GM12878 (cell line): ENCODE measurements around the gene FREY1. TPM values are rescaled to one million over a fixed set of nuclear protein-coding genes. Genes with fewer than 3 reads are reported as not detected.

Experiments used
- ATAC-seq: fragments of 200-7000 bp; cut with Tn5 transposase; 3 replicates; pipeline ENCODE4 v1.9.1; 2020; ENCODE audit warnings: mild to moderate bottlenecking, moderate library complexity
- BruUV-seq: library from RNA; stranded (reverse); fragments of 400-500 nt; replicated peaks from 2 replicates; lab custom pipeline; 2021; lab: Mats Ljungman, UMichigan
- CTCF ChIA-PET: fragments of 300-600 bp; sonication (Branson Sonifier 250); formaldehyde crosslinking; extraction: SDS; loops from one replicate; lab custom pipeline; 2021; ENCODE audit warnings: inconsistent platforms; lab: Yijun Ruan, JAX
- POLR2A ChIA-PET: fragments of 350-600 bp; formaldehyde crosslinking; extraction: SDS; loops from one replicate; lab custom pipeline; 2021; ENCODE audit warnings: inconsistent platforms; lab: Charles Lee
- RAD21 ChIA-PET: fragments of 300-600 bp; sonication (Branson Sonifier 250); formaldehyde crosslinking; loops from one replicate; lab custom pipeline; 2023; ENCODE audit warnings: antibody characterized with exemption; ENCODE audit not compliant: unreplicated experiment; lab: Charles Lee
- SMC1A ChIA-PET: fragments of 300-600 bp; sonication (Branson Sonifier 250); formaldehyde crosslinking; loops from one replicate; lab custom pipeline; 2023; ENCODE audit not compliant: unreplicated experiment, uncharacterized antibody; lab: Charles Lee
- DNase-seq: peaks from one replicate; pipeline ENCODE4 v3.0.0-alpha.2; 2011; ENCODE audit warnings: low read depth, low spot score
- FAIRE-seq: peaks from 3 replicates; lab custom pipeline; 2011; peaks lifted over from hg19 to GRCh38; lab: Jason Lieb, UNC
- H2AFZ ChIP-seq: 2 replicates; pipeline ENCODE4 v1.6.0; 2011; ENCODE audit warnings: low read depth, low read length, control low read depth; ENCODE audit not compliant: control insufficient read depth
- H3K27ac ChIP-seq: 2 replicates; pipeline ENCODE4 v1.5.1; 2011; ENCODE audit warnings: control low read depth; ENCODE audit not compliant: control insufficient read depth, insufficient read depth
- H3K27me3 ChIP-seq, 2 experiments: replicated peaks in 1 of 2; 2 replicates each; pipeline versions ENCODE4 v1.6.0 to v1.6.1; 2011; ENCODE audit warnings: low read length in 1 of 2; ENCODE audit not compliant: control insufficient read depth in 2 of 2, insufficient read depth in 2 of 2
- H3K36me3 ChIP-seq, 2 experiments: 2 replicates each; pipeline ENCODE4 v1.5.1; 2011; ENCODE audit warnings: low read length in 1 of 2; ENCODE audit not compliant: control insufficient read depth in 2 of 2, insufficient read depth in 2 of 2
- H3K4me1 ChIP-seq: 2 replicates; pipeline ENCODE4 v1.6.1; 2011; ENCODE audit warnings: mild to moderate bottlenecking, low read length, moderate library complexity, mixed read lengths; ENCODE audit not compliant: control insufficient read depth, insufficient read depth
- H3K4me2 ChIP-seq: 2 replicates; pipeline ENCODE4 v1.6.0; 2011; ENCODE audit warnings: control low read depth; ENCODE audit not compliant: control insufficient read depth, insufficient read depth
- H3K4me3 ChIP-seq: fragments of 200-600 bp; sonication (generic); 2 replicates; pipeline ENCODE4 v1.5.1; 2016
- H3K79me2 ChIP-seq: 2 replicates; pipeline ENCODE4 v1.6.0; 2011; ENCODE audit warnings: low read length; ENCODE audit not compliant: control insufficient read depth, insufficient read depth
- H3K9ac ChIP-seq: 2 replicates; pipeline ENCODE4 v1.8.0; 2011; ENCODE audit warnings: low read length, control low read depth, mixed read lengths; ENCODE audit not compliant: control insufficient read depth, insufficient read depth
- H3K9me3 ChIP-seq: replicated peaks from 3 replicates; pipeline ENCODE4 v1.5.1; 2011; ENCODE audit warnings: mild to moderate bottlenecking, low read length; ENCODE audit not compliant: control insufficient read depth, insufficient read depth
- H4K20me1 ChIP-seq: 2 replicates; pipeline ENCODE4 v1.6.0; 2011; ENCODE audit not compliant: control insufficient read depth, insufficient read depth
- ATF7 ChIP-seq: fragments of 450-650 bp; IDR thresholded peaks from 2 replicates; pipeline ENCODE4 v1.6.1; 2016; ENCODE audit warnings: low read depth, mild to moderate bottlenecking
- IKZF2 ChIP-seq, 2 experiments: fragments of 450-650 bp; IDR thresholded peaks; 2 replicates each; pipeline ENCODE4 v1.6.1; 2017; ENCODE audit warnings: mild to moderate bottlenecking in 2 of 2, moderate library complexity in 2 of 2
- KAT2A ChIP-seq: conservative IDR thresholded peaks from 2 replicates; pipeline ENCODE4 v1.6.1; 2011; ENCODE audit warnings: low read depth, low read length; ENCODE audit not compliant: control insufficient read depth
- MEF2B ChIP-seq: fragments of 450-650 bp; IDR thresholded peaks from 2 replicates; pipeline ENCODE4 v1.6.1; 2018; ENCODE audit warnings: mild to moderate bottlenecking, moderate library complexity; ENCODE audit not compliant: partially characterized antibody, poor library complexity, severe bottlenecking
- MTA2 ChIP-seq: fragments of 450-650 bp; IDR thresholded peaks from 2 replicates; pipeline ENCODE4 v1.6.1; 2016; ENCODE audit warnings: low read depth, mild to moderate bottlenecking, moderate library complexity
- NFYA ChIP-seq: IDR thresholded peaks from 2 replicates; pipeline ENCODE4 v1.6.1; 2011; ENCODE audit warnings: low read depth, mild to moderate bottlenecking, low read length, improper control_type of control experiment, borderline replicate concordance
- PAX5 ChIP-seq: IDR thresholded peaks from 2 replicates; pipeline ENCODE4 v1.6.1; 2011; ENCODE audit warnings: low read depth, low read length, borderline replicate concordance
- POLR2A ChIP-seq: IDR thresholded peaks from 2 replicates; pipeline ENCODE4 v1.6.1; 2011; ENCODE audit warnings: low read depth, mild to moderate bottlenecking, low read length
- RELA ChIP-seq: fragments of 450-650 bp; IDR thresholded peaks from 2 replicates; pipeline ENCODE4 v1.8.0; 2014; ENCODE audit warnings: borderline replicate concordance; ENCODE audit not compliant: partially characterized antibody
- YBX1 ChIP-seq: fragments of 450-650 bp; IDR thresholded peaks from 2 replicates; pipeline ENCODE4 v1.6.1; 2016; ENCODE audit warnings: antibody characterized with exemption
- ZNF217 ChIP-seq: fragments of 450-650 bp; IDR thresholded peaks from 2 replicates; pipeline ENCODE4 v1.6.1; 2017; ENCODE audit warnings: antibody characterized with exemption, mild to moderate bottlenecking
- whole genome bisulfite sequencing: methylation state at CpG from one replicate; pipeline ENCODE4 v1.1.6; 2016; ENCODE audit warnings: low lambda C conversion rate; ENCODE audit not compliant: insufficient replicate concordance, insufficient coverage; ENCODE audit errors: missing lambda C conversion rate; 5-methylcytosine and 5-hydroxymethylcytosine counted together
- in situ Hi-C: fragments of 300-500 bp; cut with MboI; formaldehyde crosslinking; loops from 9 replicates; pipeline ENCODE4 v1.14.3; 2018; ENCODE audit warnings: mixed read lengths
- intact Hi-C: fragments of 100-400 bp; cut with micrococcal nuclease; formaldehyde crosslinking; loops from one replicate; pipeline ENCODE4 v1.14.2; 2022; ENCODE audit not compliant: unreplicated experiment
- polyA plus RNA-seq, 11 experiments: library from polyadenylated mRNA; depleted of rRNA in 4 of 11; unstranded in 6 of 11; stranded (reverse) in 5 of 11; fragments of >200 nt; fragmentation: Nextera tagmentation in 4 of 11; fragmentation: Illumina TruSeq in 1 of 11; extraction: Ambion mirVana in 4 of 11; extraction: Trizol in 1 of 11; gene quantifications; 1 replicate in 1 of 11; 2 replicates in 10 of 11; pipeline versions ENCODE4 v1.2.1 to v1.2.3, GENCODE V29; 2011 to 2016; ENCODE audit warnings: inconsistent platforms in 2 of 11, missing spikeins in 2 of 11, low read depth in 1 of 11
- total RNA-seq, 4 experiments: library from RNA; depleted of rRNA in 3 of 4; stranded (reverse); fragments of >200 nt in 3 of 4; fragmentation: Illumina TruSeq in 1 of 4; extraction: Trizol in 1 of 4; gene quantifications; 2 replicates each; pipeline versions ENCODE4 v1.2.1 to v1.2.3, GENCODE V29; 2013 to 2021
- TF ChIP-seq, protein P1 (sequence below): fragments of 450-650 bp; IDR thresholded peaks from 2 replicates; pipeline ENCODE4 v1.6.1; 2017; ENCODE audit warnings: low read depth, mild to moderate bottlenecking, moderate library complexity
- TF ChIP-seq, protein P2 (sequence below): fragments of 450-650 bp; IDR thresholded peaks from 2 replicates; pipeline ENCODE4 v1.6.1; 2016; ENCODE audit warnings: mild to moderate bottlenecking
- TF ChIP-seq, protein P3 (sequence below), 3 experiments: IDR thresholded peaks in 2 of 3; conservative IDR thresholded peaks in 1 of 3; 2 replicates each; pipeline ENCODE4 v1.5.1; 2011; ENCODE audit warnings: low read depth in 3 of 3, low read length in 3 of 3, mild to moderate bottlenecking in 3 of 3, control low read depth in 2 of 3, moderate library complexity in 2 of 3, inconsistent platforms in 1 of 3, mixed read lengths in 1 of 3; ENCODE audit not compliant: control insufficient read depth in 2 of 3, insufficient read depth in 1 of 3; ENCODE audit errors: extremely low read depth in 1 of 3

The FREY1 gene
- total and polyA plus RNA-seq, 10 of the 15 experiments (the other 5 are each of a cell fraction or from before 2014, with no cell fraction given), result 0.13 to 1.7 (median 0.39) TPM; not detected in 3

DNA sequence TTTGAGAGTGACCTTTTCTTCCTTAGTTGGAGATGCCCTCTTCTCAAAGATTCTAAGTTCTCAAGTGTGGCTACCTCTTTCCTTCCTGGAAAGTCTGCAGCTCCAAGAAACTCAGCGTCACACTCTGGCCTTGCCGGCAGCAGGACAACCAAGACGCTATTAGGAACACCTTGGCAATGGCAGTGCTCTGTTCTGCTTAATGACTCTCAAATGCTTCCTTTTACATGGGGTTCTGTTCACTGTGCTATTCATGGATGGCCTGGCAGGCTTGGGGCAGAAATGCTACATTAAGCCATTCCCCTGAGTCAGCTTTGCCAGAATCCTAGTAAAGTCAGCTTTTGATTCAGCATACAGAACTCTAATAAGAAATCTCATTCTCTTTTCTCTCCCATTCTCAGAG is 41.3 kb upstream of the FREY1 start:
- H3K4me2 ChIP-seq, result no peak overlapping the region
- H2AFZ ChIP-seq, result no peak overlapping the region
- H3K36me3 ChIP-seq, result peaks cover 3 to 23% of the 10 kb centered on the region in 2 experiments
- in situ Hi-C loops, result no loop called here
- H3K79me2 ChIP-seq, result no peaks in the 10 kb centered on the region
- TF ChIP-seq, protein P1, sequence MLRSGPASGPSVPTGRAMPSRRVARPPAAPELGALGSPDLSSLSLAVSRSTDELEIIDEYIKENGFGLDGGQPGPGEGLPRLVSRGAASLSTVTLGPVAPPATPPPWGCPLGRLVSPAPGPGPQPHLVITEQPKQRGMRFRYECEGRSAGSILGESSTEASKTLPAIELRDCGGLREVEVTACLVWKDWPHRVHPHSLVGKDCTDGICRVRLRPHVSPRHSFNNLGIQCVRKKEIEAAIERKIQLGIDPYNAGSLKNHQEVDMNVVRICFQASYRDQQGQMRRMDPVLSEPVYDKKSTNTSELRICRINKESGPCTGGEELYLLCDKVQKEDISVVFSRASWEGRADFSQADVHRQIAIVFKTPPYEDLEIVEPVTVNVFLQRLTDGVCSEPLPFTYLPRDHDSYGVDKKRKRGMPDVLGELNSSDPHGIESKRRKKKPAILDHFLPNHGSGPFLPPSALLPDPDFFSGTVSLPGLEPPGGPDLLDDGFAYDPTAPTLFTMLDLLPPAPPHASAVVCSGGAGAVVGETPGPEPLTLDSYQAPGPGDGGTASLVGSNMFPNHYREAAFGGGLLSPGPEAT, result no peak
- TF ChIP-seq ZNF217 (no peak), KAT2A (no peak), MEF2B (no peak), IKZF2 (IDR thresholded peaks at IDR 0.05) (no peak), POLR2A (no peak), PAX5 (no peak), NFYA (no peak), YBX1 (no peak), MTA2 (no peak), RELA (no peak), ATF7 (no peak)
- TF ChIP-seq, protein P2, sequence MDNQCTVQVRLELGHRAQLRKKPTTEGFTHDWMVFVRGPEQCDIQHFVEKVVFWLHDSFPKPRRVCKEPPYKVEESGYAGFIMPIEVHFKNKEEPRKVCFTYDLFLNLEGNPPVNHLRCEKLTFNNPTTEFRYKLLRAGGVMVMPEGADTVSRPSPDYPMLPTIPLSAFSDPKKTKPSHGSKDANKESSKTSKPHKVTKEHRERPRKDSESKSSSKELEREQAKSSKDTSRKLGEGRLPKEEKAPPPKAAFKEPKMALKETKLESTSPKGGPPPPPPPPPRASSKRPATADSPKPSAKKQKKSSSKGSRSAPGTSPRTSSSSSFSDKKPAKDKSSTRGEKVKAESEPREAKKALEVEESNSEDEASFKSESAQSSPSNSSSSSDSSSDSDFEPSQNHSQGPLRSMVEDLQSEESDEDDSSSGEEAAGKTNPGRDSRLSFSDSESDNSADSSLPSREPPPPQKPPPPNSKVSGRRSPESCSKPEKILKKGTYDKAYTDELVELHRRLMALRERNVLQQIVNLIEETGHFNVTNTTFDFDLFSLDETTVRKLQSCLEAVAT, result no peak
- TF ChIP-seq, protein P3, sequence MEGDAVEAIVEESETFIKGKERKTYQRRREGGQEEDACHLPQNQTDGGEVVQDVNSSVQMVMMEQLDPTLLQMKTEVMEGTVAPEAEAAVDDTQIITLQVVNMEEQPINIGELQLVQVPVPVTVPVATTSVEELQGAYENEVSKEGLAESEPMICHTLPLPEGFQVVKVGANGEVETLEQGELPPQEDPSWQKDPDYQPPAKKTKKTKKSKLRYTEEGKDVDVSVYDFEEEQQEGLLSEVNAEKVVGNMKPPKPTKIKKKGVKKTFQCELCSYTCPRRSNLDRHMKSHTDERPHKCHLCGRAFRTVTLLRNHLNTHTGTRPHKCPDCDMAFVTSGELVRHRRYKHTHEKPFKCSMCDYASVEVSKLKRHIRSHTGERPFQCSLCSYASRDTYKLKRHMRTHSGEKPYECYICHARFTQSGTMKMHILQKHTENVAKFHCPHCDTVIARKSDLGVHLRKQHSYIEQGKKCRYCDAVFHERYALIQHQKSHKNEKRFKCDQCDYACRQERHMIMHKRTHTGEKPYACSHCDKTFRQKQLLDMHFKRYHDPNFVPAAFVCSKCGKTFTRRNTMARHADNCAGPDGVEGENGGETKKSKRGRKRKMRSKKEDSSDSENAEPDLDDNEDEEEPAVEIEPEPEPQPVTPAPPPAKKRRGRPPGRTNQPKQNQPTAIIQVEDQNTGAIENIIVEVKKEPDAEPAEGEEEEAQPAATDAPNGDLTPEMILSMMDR (IDR thresholded peaks at IDR 0.05 in 2 of 3, conservative IDR thresholded peaks at IDR 0.05 in 1 of 3; ENCODE audit: control insufficient read depth in 2 of 3, extremely low read depth in 1 of 3, insufficient read depth in 1 of 3, low read depth in 3 of 3, low read length in 3 of 3), result no peak
- no TSS peak for BruUV-seq
- POLR2A ChIA-PET, result no interaction called here
- H3K9me3 ChIP-seq, result no peaks in the 10 kb centered on the region
- H3K27ac ChIP-seq, result no peak overlapping the region
- FAIRE-seq (no peak), ATAC-seq (no peak), DNase-seq (no peak)
- RAD21 ChIA-PET, result no interaction called here
- H3K4me1 ChIP-seq, result no peaks in the 10 kb centered on the region
- no peaks in the 10 kb centered on the region for H3K27me3 ChIP-seq
- WGBS, result 100% methylated on average over 3 of the region's 3 CpGs
- H3K9ac ChIP-seq, result no peak overlapping the region
- no peak overlapping the region for H3K4me3 ChIP-seq
- intact Hi-C loops, result no loop called here
- no peaks in the 10 kb centered on the region for H4K20me1 ChIP-seq
- CTCF ChIA-PET, result interaction anchor here (9.0 kb wide), 1 partner anchor 17 kb away, joined by 60 read pairs; no protein-coding TSS in a partner anchor
- SMC1A ChIA-PET, result interaction anchor here (0.7 to 0.9 kb wide), 3 partner anchors 9 to 344 kb away, joined by 3 to 5 read pairs (median 3); no protein-coding TSS in a partner anchor
